Mesothelial cell of epicardium (in vitro differentiated cells): ENCODE results near the gene METTL6. TPM values are rescaled to one million over a fixed set of nuclear protein-coding genes. Genes with fewer than 3 reads are reported as not detected.

ENCODE experiments used
- DNase-seq, 2 experiments: peaks; one replicate each; pipeline ENCODE4 v3.0.0; 2021; ENCODE audit warnings: low spot score in 2 of 2; ENCODE audit not compliant: unreplicated experiment in 2 of 2
- H3K27ac Mint-ChIP-seq: 2 replicates; pipeline ENCODE4 v1.8.0; 2021; ENCODE audit warnings: mixed read lengths
- H3K27me3 Mint-ChIP-seq: 2 replicates; pipeline ENCODE4 v1.8.0; 2021; ENCODE audit warnings: low read depth, mixed read lengths
- H3K36me3 Mint-ChIP-seq: 2 replicates; pipeline ENCODE4 v1.8.0; 2021; ENCODE audit warnings: mixed read lengths
- H3K4me1 Mint-ChIP-seq: 2 replicates; pipeline ENCODE4 v1.8.0; 2021; ENCODE audit warnings: mixed read lengths
- H3K4me3 Mint-ChIP-seq: 2 replicates; pipeline ENCODE4 v1.8.0; 2021; ENCODE audit warnings: mild to moderate bottlenecking, moderate library complexity, mixed read lengths
- H3K9me3 Mint-ChIP-seq: 2 replicates; pipeline ENCODE4 v1.8.0; 2021; ENCODE audit warnings: mixed read lengths
- CTCF ChIP-seq: fragments of 200-600 bp; sonication (generic); IDR thresholded peaks from one replicate; pipeline ENCODE4 v1.5.0; 2021; ENCODE audit warnings: antibody characterized with exemption; ENCODE audit not compliant: unreplicated experiment
- total RNA-seq: library from RNA; stranded (reverse); gene quantifications from 3 replicates; pipeline ENCODE4 v1.2.1, GENCODE V29; 2021

METTL6 gene
- total RNA-seq, 1 donor from 2014 or later = 23.5 TPM

- peaks cover 5% of the 10 kb centered on the region for H3K4me1 Mint-ChIP-seq
- TF ChIP-seq CTCF = no peak
- no peaks in the 10 kb centered on the region for H3K27me3 Mint-ChIP-seq
- no peaks in the 10 kb centered on the region for H3K9me3 Mint-ChIP-seq
- peak overlapping the region; percentile 58 for H3K27ac Mint-ChIP-seq
- H3K36me3 Mint-ChIP-seq = peaks cover 29% of the 10 kb centered on the region
- DNase-seq = no peak
- no peak overlapping the region for H3K4me3 Mint-ChIP-seq
Measured at GRCh38 chr3:15409239-15409638, 18.1 kb downstream of the METTL6 start.

GRCh38 chr3:15405448-15406050 is 21.8 kb downstream of the METTL6 start:
- Mint-ChIP-seq H3K4me3 (no peak overlapping the region), H3K9me3 (no peaks in the 10 kb centered on the region), H3K36me3 (peaks cover 12% of the 10 kb centered on the region), H3K4me1 (peaks cover 5% of the 10 kb centered on the region), H3K27me3 (no peaks in the 10 kb centered on the region), H3K27ac (no peak overlapping the region)
- TF ChIP-seq CTCF = peak; percentile 49
- no peak for DNase-seq

DNA sequence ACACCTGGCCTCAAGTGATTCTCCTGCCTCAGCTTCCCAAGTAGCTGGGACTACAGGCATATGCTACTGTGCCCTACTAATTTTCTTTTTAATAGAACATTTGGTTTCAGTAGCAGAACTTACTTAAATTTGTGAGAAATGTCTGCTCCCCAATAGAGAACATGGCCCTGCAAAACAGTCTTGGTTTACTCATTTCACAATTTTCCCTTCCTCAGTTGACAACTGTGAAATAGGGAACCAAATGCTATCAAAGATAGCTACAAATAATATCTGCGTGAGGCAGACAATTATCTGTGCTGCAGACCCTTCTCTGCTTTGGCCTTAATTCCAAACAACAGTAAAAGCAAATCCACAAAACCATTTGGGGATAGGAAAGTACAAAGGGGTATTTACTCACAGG is 22.6 kb downstream of the METTL6 start:
- Mint-ChIP-seq H3K36me3 (peaks cover 7% of the 10 kb centered on the region), H3K4me3 (no peak overlapping the region), H3K9me3 (no peaks in the 10 kb centered on the region), H3K27ac (no peak overlapping the region), H3K27me3 (peaks cover 2% of the 10 kb centered on the region), H3K4me1 (peaks cover 4% of the 10 kb centered on the region)
- DNase-seq = no peak
- no peak for TF ChIP-seq CTCF

DNA sequence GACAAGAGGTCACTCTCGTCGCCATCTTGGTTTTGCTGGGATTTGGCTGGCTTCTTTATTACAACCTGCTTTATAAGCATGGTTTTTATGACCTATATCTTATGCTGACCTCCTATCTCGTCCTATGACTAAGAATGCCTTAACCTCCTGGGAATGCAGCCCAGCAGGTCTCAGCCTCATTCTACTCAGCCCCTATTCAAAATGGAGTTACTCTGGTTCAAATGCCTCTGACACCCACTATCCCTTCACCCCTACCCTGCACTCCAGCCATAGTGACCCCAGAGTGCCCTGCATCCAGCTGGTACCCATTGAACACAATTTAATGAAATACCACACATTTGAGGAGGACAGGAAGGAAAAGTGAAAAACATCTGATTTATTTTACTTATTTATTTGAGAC is 23.4 kb downstream of the METTL6 start:
- H3K4me1 Mint-ChIP-seq = no peaks in the 10 kb centered on the region
- no peaks in the 10 kb centered on the region for H3K9me3 Mint-ChIP-seq
- no peak for TF ChIP-seq CTCF
- peaks cover 2% of the 10 kb centered on the region for H3K27me3 Mint-ChIP-seq
- no peak overlapping the region for H3K27ac Mint-ChIP-seq
- H3K4me3 Mint-ChIP-seq = no peak overlapping the region
- H3K36me3 Mint-ChIP-seq = peaks cover 4% of the 10 kb centered on the region
- no peak for DNase-seq

GRCh38 chr3:15403495-15403894 is 23.8 kb downstream of the METTL6 start:
- DNase-seq = no peak
- Mint-ChIP-seq H3K27ac (no peak overlapping the region), H3K27me3 (peaks cover 2% of the 10 kb centered on the region), H3K36me3 (peaks cover 4% of the 10 kb centered on the region), H3K9me3 (no peaks in the 10 kb centered on the region), H3K4me1 (no peaks in the 10 kb centered on the region), H3K4me3 (no peak overlapping the region)
- TF ChIP-seq CTCF = no peak

DNA sequence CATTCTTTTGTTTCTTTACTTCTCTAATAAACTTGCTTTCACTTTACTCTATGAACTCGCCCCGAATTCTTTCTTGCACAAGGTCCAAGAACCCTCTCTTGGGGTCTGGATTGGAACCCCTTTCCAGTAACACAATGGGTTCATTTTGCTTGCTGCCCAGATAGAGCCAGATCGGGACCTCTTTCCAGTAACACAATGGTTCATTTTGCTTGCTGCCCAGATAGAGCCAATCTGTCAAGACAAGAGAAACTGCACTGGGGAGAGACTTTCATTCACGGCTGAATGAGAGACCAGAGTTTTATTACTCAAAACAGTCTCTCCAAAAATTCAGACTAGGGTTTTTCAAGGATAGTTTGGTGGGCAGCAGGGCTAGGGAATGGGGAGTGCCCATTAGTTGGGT is 25.4 kb downstream of the METTL6 start:
- peaks cover 2% of the 10 kb centered on the region for H3K27me3 Mint-ChIP-seq
- no peak overlapping the region for H3K4me3 Mint-ChIP-seq
- no peaks in the 10 kb centered on the region for H3K4me1 Mint-ChIP-seq
- TF ChIP-seq CTCF = no peak
- H3K9me3 Mint-ChIP-seq = peaks cover 5% of the 10 kb centered on the region
- DNase-seq = no peak
- H3K36me3 Mint-ChIP-seq = no peaks in the 10 kb centered on the region
- no peak overlapping the region for H3K27ac Mint-ChIP-seq
